ENCODE results near the gene MAP4K4.

Gene MAP4K4

GRCh38 chr2:101733257-101733993, 35.9 kb downstream of the MAP4K4 start:
- peaks cover 87% of the 10 kb centered on the region for H4K20me1 ChIP-seq (ENCODE audit: insufficient read depth, low read length, poor library complexity, severe bottlenecking)

GRCh38 chr2:101734505-101735165, 37.1 kb downstream of the MAP4K4 start:
- Histone ChIP-seq H3K4me2 (ENCODE audit: low read depth, low read length, poor library complexity, severe bottlenecking) (no peak overlapping the region), H3K9ac (ENCODE audit: low read depth, low read length, poor library complexity, severe bottlenecking) (no peak overlapping the region), H3K4me3 (ENCODE audit: low read length, poor library complexity, severe bottlenecking) (no peak overlapping the region), H3K79me2 (ENCODE audit: insufficient read depth, low read length) (peaks cover 98% of the 10 kb centered on the region), H3K9me3 (ENCODE audit: insufficient read depth, low read depth, low read length) (no peaks in the 10 kb centered on the region), H3K36me3 (ENCODE audit: insufficient read depth, low read length) (no peaks in the 10 kb centered on the region), H4K20me1 (ENCODE audit: insufficient read depth, low read length, poor library complexity, severe bottlenecking) (peaks cover 87% of the 10 kb centered on the region), H2AFZ (ENCODE audit: low read length) (no peak overlapping the region), H3F3A (ENCODE audit: low read depth) (no peaks in the 10 kb centered on the region), H3K4me1 (ENCODE audit: insufficient read depth, low read length, poor library complexity, severe bottlenecking) (peaks cover 23% of the 10 kb centered on the region), H3K9me2 (replicated peaks; ENCODE audit: low read depth, low read length) (no peaks in the 10 kb centered on the region), H3K27me3 (ENCODE audit: insufficient read depth, low read length, poor library complexity, severe bottlenecking) (no peaks in the 10 kb centered on the region)
- no peak for TF ChIP-seq CTCF (conservative IDR thresholded peaks at IDR 0.05; ENCODE audit: low read length)
- TF ChIP-seq EZH2phosphoT487 (IDR thresholded peaks at IDR 0.05; ENCODE audit: borderline replicate concordance): no peak

More at GRCh38 chr2:101733257-101733993, 35.9 kb downstream of the MAP4K4 start:
- no peaks in the 10 kb centered on the region for H3K36me3 ChIP-seq (ENCODE audit: insufficient read depth, low read length)
- H3K79me2 ChIP-seq (ENCODE audit: insufficient read depth, low read length): peaks cover 98% of the 10 kb centered on the region
- H3K4me1 ChIP-seq (ENCODE audit: insufficient read depth, low read length, poor library complexity, severe bottlenecking): peaks cover 28% of the 10 kb centered on the region
- no peak overlapping the region for H2AFZ ChIP-seq (ENCODE audit: low read length)
- H3K4me2 ChIP-seq (ENCODE audit: low read depth, low read length, poor library complexity, severe bottlenecking): no peak overlapping the region
- H3K4me3 ChIP-seq (ENCODE audit: low read length, poor library complexity, severe bottlenecking): no peak overlapping the region
- no peak overlapping the region for H3K9ac ChIP-seq (ENCODE audit: low read depth, low read length, poor library complexity, severe bottlenecking)
- H3K9me2 ChIP-seq (replicated peaks; ENCODE audit: low read depth, low read length): no peaks in the 10 kb centered on the region
- no peaks in the 10 kb centered on the region for H3K9me3 ChIP-seq (ENCODE audit: insufficient read depth, low read depth, low read length)
- no peak for TF ChIP-seq EZH2phosphoT487 (IDR thresholded peaks at IDR 0.05; ENCODE audit: borderline replicate concordance)
- no peak for TF ChIP-seq CTCF (conservative IDR thresholded peaks at IDR 0.05; ENCODE audit: low read length)
- no peaks in the 10 kb centered on the region for H3F3A ChIP-seq (ENCODE audit: low read depth)
- no peaks in the 10 kb centered on the region for H3K27me3 ChIP-seq (ENCODE audit: insufficient read depth, low read length, poor library complexity, severe bottlenecking)

GRCh38 chr2:101735166-101735533, 37.6 kb downstream of the MAP4K4 start:
- Histone ChIP-seq H3K9me2 (replicated peaks; ENCODE audit: low read depth, low read length) (no peaks in the 10 kb centered on the region), H3K9me3 (ENCODE audit: insufficient read depth, low read depth, low read length) (no peaks in the 10 kb centered on the region), H3K4me1 (ENCODE audit: insufficient read depth, low read length, poor library complexity, severe bottlenecking) (peaks cover 23% of the 10 kb centered on the region), H3K79me2 (ENCODE audit: insufficient read depth, low read length) (peaks cover 98% of the 10 kb centered on the region), H2AFZ (ENCODE audit: low read length) (no peak overlapping the region), H3K4me2 (ENCODE audit: low read depth, low read length, poor library complexity, severe bottlenecking) (no peak overlapping the region), H3K4me3 (ENCODE audit: low read length, poor library complexity, severe bottlenecking) (no peak overlapping the region), H3K36me3 (ENCODE audit: insufficient read depth, low read length) (no peaks in the 10 kb centered on the region), H3K27me3 (ENCODE audit: insufficient read depth, low read length, poor library complexity, severe bottlenecking) (no peaks in the 10 kb centered on the region), H3F3A (ENCODE audit: low read depth) (no peaks in the 10 kb centered on the region), H3K9ac (ENCODE audit: low read depth, low read length, poor library complexity, severe bottlenecking) (no peak overlapping the region), H4K20me1 (ENCODE audit: insufficient read depth, low read length, poor library complexity, severe bottlenecking) (peaks cover 85% of the 10 kb centered on the region)
- TF ChIP-seq EZH2phosphoT487 (IDR thresholded peaks at IDR 0.05; ENCODE audit: borderline replicate concordance) (no peak), CTCF (conservative IDR thresholded peaks at IDR 0.05; ENCODE audit: low read length) (no peak)
